PC-9 (cell line): ENCODE data around the gene ANO1. TPM values are rescaled to one million over a fixed set of nuclear protein-coding genes. Genes with fewer than 3 reads are reported as not detected.

Experiments
- BruUV-seq: library from RNA; stranded (reverse); fragments of 400-500 nt; replicated peaks from 2 replicates; lab custom pipeline; 2021; lab: Mats Ljungman, UMichigan
- CTCF ChIA-PET: fragments of 300-600 bp; sonication (Branson Sonifier 250); formaldehyde crosslinking; loops from one replicate; lab custom pipeline; 2022; ENCODE audit warnings: antibody characterized with exemption; lab: Charles Lee
- POLR2A ChIA-PET: fragments of 300-600 bp; sonication (Branson Sonifier 250); formaldehyde crosslinking; loops from one replicate; lab custom pipeline; 2022; ENCODE audit warnings: antibody characterized with exemption; ENCODE audit not compliant: unreplicated experiment; lab: Charles Lee
- DNase-seq, 2 experiments: peaks; one replicate each; pipeline versions ENCODE4 v3.0.0 to v3.0.0-alpha.2; 2015 to 2022; ENCODE audit warnings: mixed read lengths in 1 of 2
- H2AFZ ChIP-seq: fragments of 200-600 bp; sonication (generic); 2 replicates; pipeline ENCODE4 v1.8.1; 2017; ENCODE audit warnings: antibody characterized with exemption
- H3F3A ChIP-seq: fragments of 200-600 bp; sonication (generic); 2 replicates; pipeline ENCODE4 v1.8.1; 2017; ENCODE audit warnings: antibody characterized with exemption, mild to moderate bottlenecking, low read depth; ENCODE audit not compliant: insufficient read depth
- H3K27ac ChIP-seq: fragments of 200-600 bp; sonication (generic); 2 replicates; pipeline ENCODE4 v1.6.1; 2016; ENCODE audit warnings: mixed run types
- H3K27me3 ChIP-seq: fragments of 200-600 bp; sonication (generic); 2 replicates; pipeline ENCODE4 v1.6.1; 2016; ENCODE audit warnings: low read depth, mixed run types; ENCODE audit not compliant: insufficient read depth
- H3K36me3 ChIP-seq: fragments of 200-600 bp; sonication (generic); 2 replicates; pipeline ENCODE4 v1.6.1; 2016; ENCODE audit warnings: low read depth, mixed run types
- H3K4me1 ChIP-seq: fragments of 200-600 bp; sonication (generic); replicated peaks from 2 replicates; pipeline ENCODE4 v1.6.1; 2016; ENCODE audit warnings: mixed run types; ENCODE audit not compliant: insufficient read depth
- H3K4me2 ChIP-seq: fragments of 200-600 bp; sonication (generic); 2 replicates; pipeline ENCODE4 v1.6.1; 2017; ENCODE audit warnings: mixed run types
- H3K4me3 ChIP-seq: fragments of 200-600 bp; sonication (generic); 2 replicates; pipeline ENCODE4 v1.6.1; 2016; ENCODE audit warnings: mixed run types
- H3K79me2 ChIP-seq: fragments of 200-600 bp; sonication (generic); 2 replicates; pipeline ENCODE4 v1.6.1; 2017; ENCODE audit warnings: low read depth, mixed run types
- H3K9me2 ChIP-seq: fragments of 200-600 bp; sonication (generic); 2 replicates; pipeline ENCODE4 v1.8.1; 2017; ENCODE audit warnings: mild to moderate bottlenecking; ENCODE audit not compliant: insufficient read depth
- H3K9me3 ChIP-seq: fragments of 200-600 bp; sonication (generic); 2 replicates; pipeline ENCODE4 v1.8.1; 2016; ENCODE audit warnings: low read depth; ENCODE audit not compliant: insufficient read depth
- H4K20me1 ChIP-seq: fragments of 200-600 bp; sonication (generic); 2 replicates; pipeline ENCODE4 v1.8.1; 2017; ENCODE audit not compliant: insufficient read depth
- CTCF ChIP-seq: fragments of 200-600 bp; sonication (generic); conservative IDR thresholded peaks from 2 replicates; pipeline ENCODE4 v1.6.1; 2017; ENCODE audit warnings: mixed run types, antibody characterized with exemption, mild to moderate bottlenecking, moderate library complexity
- EZH2 ChIP-seq: fragments of 200-600 bp; sonication (generic); IDR thresholded peaks from 2 replicates; pipeline ENCODE4 v1.8.0; 2017; ENCODE audit warnings: antibody characterized with exemption, low read depth
- intact Hi-C: fragments of 100-400 bp; cut with micrococcal nuclease; formaldehyde crosslinking; loops from one replicate; pipeline ENCODE4 v1.10.0; 2022; ENCODE audit not compliant: unreplicated experiment
- total RNA-seq: library from RNA; stranded (reverse); gene quantifications from 2 replicates; pipeline ENCODE4 v1.2.3, GENCODE V29; 2021

Gene ANO1
- total RNA-seq, 1 experiment from 2014 or later = 107 TPM

- no peak overlapping the region for H3K4me3 ChIP-seq
- H2AFZ ChIP-seq = no peak overlapping the region
- no peaks in the 10 kb centered on the region for H3K27me3 ChIP-seq
- CTCF ChIA-PET = interaction anchor here (0.6 kb wide), 1 partner anchor 82 kb away, joined by 14 read pairs; no protein-coding TSS in a partner anchor
- no TSS peak for BruUV-seq
- peak overlapping the region; percentile 4; the same call in 1 of the 2 replicates for H3K4me2 ChIP-seq
- no peak for TF ChIP-seq EZH2
- no peak for TF ChIP-seq CTCF
- intact Hi-C loops = no loop called here
- H4K20me1 ChIP-seq = no peaks in the 10 kb centered on the region
- DNase-seq = peak in 1 of 2 experiments; percentile 86
- no peaks in the 10 kb centered on the region for H3K9me2 ChIP-seq
- peaks cover 13% of the 10 kb centered on the region; the same call in 1 of the 2 replicates for H3F3A ChIP-seq
- peaks cover 10% of the 10 kb centered on the region for H3K4me1 ChIP-seq
- H3K9me3 ChIP-seq = no peaks in the 10 kb centered on the region
- no peak overlapping the region for H3K27ac ChIP-seq
- no peaks in the 10 kb centered on the region for H3K36me3 ChIP-seq
- POLR2A ChIA-PET = no interaction called here
- H3K79me2 ChIP-seq = no peaks in the 10 kb centered on the region
Observed at GRCh38 chr11:70220136-70220535, 142.0 kb downstream of the ANO1 start.

- DNase-seq = no peak
- POLR2A ChIA-PET = no interaction called here
- Histone ChIP-seq H2AFZ (no peak overlapping the region), H3K27me3 (no peaks in the 10 kb centered on the region), H4K20me1 (no peaks in the 10 kb centered on the region), H3F3A (peaks cover 13% of the 10 kb centered on the region; the same call in 1 of the 2 replicates), H3K4me2 (peak overlapping the region; percentile 4; the same call in 1 of the 2 replicates), H3K27ac (no peak overlapping the region), H3K9me3 (no peaks in the 10 kb centered on the region), H3K4me3 (no peak overlapping the region), H3K9me2 (no peaks in the 10 kb centered on the region), H3K79me2 (no peaks in the 10 kb centered on the region), H3K4me1 (peaks cover 17% of the 10 kb centered on the region), H3K36me3 (no peaks in the 10 kb centered on the region)
- no TSS peak for BruUV-seq
- intact Hi-C loops = no loop called here
- TF ChIP-seq CTCF = no peak
- TF ChIP-seq EZH2 = no peak
- CTCF ChIA-PET = interaction anchor here (0.6 kb wide), 1 partner anchor 319 kb away, joined by 5 read pairs; no protein-coding TSS in a partner anchor
Observed at GRCh38 chr11:70220920-70221319, 142.8 kb downstream of the ANO1 start.

GRCh38 chr11:70225681-70226177, 147.6 kb downstream of the ANO1 start:
- peak; percentile 31 to 61 for DNase-seq
- Histone ChIP-seq H3K4me3 (no peak overlapping the region), H3K27ac (no peak overlapping the region), H3K9me2 (no peaks in the 10 kb centered on the region), H3K27me3 (no peaks in the 10 kb centered on the region), H3K36me3 (no peaks in the 10 kb centered on the region), H4K20me1 (no peaks in the 10 kb centered on the region), H3K4me1 (peaks cover 14% of the 10 kb centered on the region), H3K4me2 (peak overlapping the region; percentile 33; the same call in 1 of the 2 replicates), H2AFZ (no peak overlapping the region), H3F3A (peaks cover 9% of the 10 kb centered on the region; the same call in 1 of the 2 replicates), H3K79me2 (no peaks in the 10 kb centered on the region), H3K9me3 (no peaks in the 10 kb centered on the region)
- ChIA-PET CTCF (no interaction called here), POLR2A (no interaction called here)
- no TSS peak for BruUV-seq
- TF ChIP-seq CTCF (no peak), EZH2 (no peak)
- intact Hi-C loops = no loop called here
